K562 (cell line): ENCODE data around the gene RIIAD1. TPM values are rescaled to one million over a fixed set of nuclear protein-coding genes. Genes with fewer than 3 reads are reported as not detected.

ENCODE experiments used
- ATAC-seq: fragments of 200-7000 bp; cut with Tn5 transposase; 3 replicates; pipeline ENCODE4 v1.9.1; 2020; ENCODE audit warnings: moderate library complexity
- BruUV-seq: library from RNA; stranded (reverse); fragments of 400-500 nt; replicated peaks from 2 replicates; lab custom pipeline; 2021; lab: Mats Ljungman, UMichigan
- CTCF ChIA-PET: fragments of 300-600 bp; formaldehyde crosslinking; extraction: SDS; loops from one replicate; lab custom pipeline; 2021; ENCODE audit warnings: low intra/inter-chr PET ratio; lab: Yijun Ruan, JAX
- POLR2A ChIA-PET: fragments of 300-600, 350-650 bp; sonication (Branson Sonifier 250); formaldehyde crosslinking; extraction: SDS; loops from one replicate; lab custom pipeline; 2021; ENCODE audit warnings: antibody characterized with exemption, inconsistent platforms; lab: Yijun Ruan, JAX
- DNase-seq, 4 experiments: peaks; one replicate each; pipeline versions ENCODE4 v3.0.0 to v3.0.0-alpha.2; 2011 to 2018; ENCODE audit warnings: low spot score in 3 of 4, mixed read lengths in 3 of 4; ENCODE audit errors: extremely low read depth in 1 of 4
- FAIRE-seq: peaks from 2 replicates; lab custom pipeline; 2011; peaks lifted over from hg19 to GRCh38; lab: Jason Lieb, UNC
- H2AFZ ChIP-seq: 2 replicates; pipeline ENCODE4 v1.6.0; 2011; ENCODE audit warnings: low read depth, low read length, control low read depth, inconsistent platforms
- H3K27ac ChIP-seq: fragments of 200-600 bp; 3 replicates; pipeline ENCODE4 v1.8.0; 2011; ENCODE audit warnings: low read depth, mild to moderate bottlenecking, control low read depth, inconsistent platforms, low read length, moderate library complexity, mixed read lengths; ENCODE audit errors: extremely low read depth
- H3K27me3 ChIP-seq, 2 experiments: fragments of 300-600 bp in 1 of 2; 2 replicates in 1 of 2; 3 replicates in 1 of 2; pipeline versions ENCODE4 v1.6.0 to v1.8.0; 2011; ENCODE audit warnings: inconsistent platforms in 2 of 2, low read length in 2 of 2, mild to moderate bottlenecking in 1 of 2, mixed read lengths in 1 of 2, moderate library complexity in 1 of 2; ENCODE audit not compliant: control insufficient read depth in 2 of 2, insufficient read depth in 2 of 2
- H3K36me3 ChIP-seq: fragments of 300-600 bp; 3 replicates; pipeline ENCODE4 v1.8.0; 2011; ENCODE audit warnings: mild to moderate bottlenecking, low read length, inconsistent platforms; ENCODE audit not compliant: control insufficient read depth, insufficient read depth
- H3K4me1 ChIP-seq, 2 experiments: fragments of 200-600 bp in 1 of 2; replicated peaks in 1 of 2; 2 replicates in 1 of 2; 3 replicates in 1 of 2; pipeline versions ENCODE4 v1.5.1 to v1.8.0; 2011; ENCODE audit warnings: inconsistent platforms in 2 of 2, low read length in 2 of 2, mild to moderate bottlenecking in 1 of 2, mixed read lengths in 1 of 2, moderate library complexity in 1 of 2; ENCODE audit not compliant: control insufficient read depth in 2 of 2, insufficient read depth in 2 of 2
- H3K4me2 ChIP-seq: 2 replicates; pipeline ENCODE4 v1.6.1; 2011; ENCODE audit warnings: low read length, control low read depth, inconsistent platforms, mixed read lengths; ENCODE audit not compliant: insufficient read depth
- H3K4me3 ChIP-seq: fragments of 200-600 bp; sonication (generic), shearing (Covaris generic); 2 replicates; pipeline ENCODE4 v1.5.1; 2016; ENCODE audit warnings: control low read depth, inconsistent platforms
- H3K79me2 ChIP-seq: fragments of 200-600 bp; 3 replicates; pipeline ENCODE4 v1.8.0; 2011; ENCODE audit warnings: low read length, inconsistent platforms; ENCODE audit not compliant: control insufficient read depth, insufficient read depth
- H3K9ac ChIP-seq, 2 experiments: 2 replicates each; pipeline versions ENCODE4 v1.6.0 to v1.6.1; 2011; ENCODE audit warnings: low read depth in 2 of 2, low read length in 2 of 2, control low read depth in 1 of 2, inconsistent platforms in 1 of 2, mild to moderate bottlenecking in 1 of 2, mixed read lengths in 1 of 2; ENCODE audit not compliant: insufficient read depth in 1 of 2
- H3K9me1 ChIP-seq: one replicate; pipeline ENCODE4 v1.6.0; 2011; ENCODE audit warnings: inconsistent platforms, mild to moderate bottlenecking, low read length, moderate library complexity; ENCODE audit not compliant: control insufficient read depth, insufficient read depth
- H3K9me3 ChIP-seq: replicated peaks from 2 replicates; pipeline ENCODE4 v1.5.1; 2011; ENCODE audit warnings: low read depth, low read length, inconsistent platforms; ENCODE audit not compliant: control insufficient read depth, insufficient read depth
- H4K20me1 ChIP-seq: replicated peaks from 2 replicates; pipeline ENCODE4 v1.6.1; 2011; ENCODE audit warnings: low read length, inconsistent platforms, mixed read lengths; ENCODE audit not compliant: control insufficient read depth, insufficient read depth
- CBFA2T3 ChIP-seq: fragments of 450-650 bp; IDR thresholded peaks from 2 replicates; pipeline ENCODE4 v1.6.1; 2017
- FOSL1 ChIP-seq: fragments of 200-800 bp; sonication (Bioruptor generic); conservative IDR thresholded peaks from 2 replicates; pipeline ENCODE4 v1.6.1; 2016; ENCODE audit warnings: missing genetic modification characterization, missing compliant biosample characterization
- HDAC1 ChIP-seq, 2 experiments: fragments of 450-650 bp; IDR thresholded peaks; 2 replicates each; pipeline ENCODE4 v1.6.1; 2016 to 2017; ENCODE audit warnings: inconsistent platforms in 1 of 2, mild to moderate bottlenecking in 1 of 2, moderate library complexity in 1 of 2
- MAFG ChIP-seq: fragments of 450-650 bp; conservative IDR thresholded peaks from 2 replicates; pipeline ENCODE4 v1.6.1; 2016; ENCODE audit warnings: missing genetic modification characterization, missing compliant biosample characterization
- MAZ ChIP-seq, 2 experiments: fragments of 450-650 bp in 1 of 2; sonication (generic) in 1 of 2; formaldehyde crosslinking; IDR thresholded peaks in 1 of 2; conservative IDR thresholded peaks in 1 of 2; 2 replicates each; pipeline versions ENCODE4 v1.4.0 to v1.5.0; 2020; ENCODE audit warnings: mild to moderate bottlenecking in 1 of 2, missing genetic modification reagents in 1 of 2
- TRIM24 ChIP-seq, 2 experiments: fragments of 450-650 bp; IDR thresholded peaks; 2 replicates each; pipeline ENCODE4 v1.6.1; 2016
- ZNF316 ChIP-seq: fragments of 450-650 bp; IDR thresholded peaks from 2 replicates; pipeline ENCODE4 v1.6.1; 2016
- WGBS: fragments of 100-300 bp; shearing (Covaris generic); methylation state at CpG from one replicate; pipeline ENCODE4 v1.1.6; 2016; ENCODE audit warnings: low coverage, mixed read lengths; ENCODE audit not compliant: insufficient coverage; ENCODE audit errors: missing lambda C conversion rate; 5-methylcytosine and 5-hydroxymethylcytosine counted together
- in situ Hi-C: fragments of 300-500 bp; cut with MboI; formaldehyde crosslinking; loops from 4 replicates; pipeline ENCODE4 v1.15.0; 2018; ENCODE audit warnings: inconsistent platforms, mixed read lengths
- intact Hi-C: fragments of 100-400 bp; cut with micrococcal nuclease; formaldehyde crosslinking; loops from 2 replicates; pipeline ENCODE4 v1.14.2; 2022
- polyA plus RNA-seq, 8 experiments: library from polyadenylated mRNA; depleted of rRNA in 4 of 8; stranded (reverse) in 5 of 8; unstranded in 3 of 8; fragments of >200 nt; fragmentation: Nextera tagmentation in 2 of 8; fragmentation: Illumina TruSeq in 1 of 8; extraction: Ambion mirVana in 2 of 8; extraction: Trizol in 1 of 8; gene quantifications; 2 replicates each; pipeline versions ENCODE4 v1.2.1 to v1.2.3, GENCODE V29; 2011 to 2014; ENCODE audit warnings: inconsistent platforms in 1 of 8, missing spikeins in 1 of 8
- total RNA-seq, 7 experiments: library from RNA; depleted of rRNA in 6 of 7; stranded (reverse); fragments of >200 nt in 6 of 7; fragmentation: Illumina TruSeq in 2 of 7; extraction: Trizol in 2 of 7; gene quantifications; 2 replicates each; pipeline versions ENCODE4 v1.2.1 to v1.2.3, GENCODE V29; 2011 to 2021; ENCODE audit warnings: low replicate concordance in 1 of 7
- TF ChIP-seq, protein P1 (sequence below): fragments of 450-650 bp; IDR thresholded peaks from 2 replicates; pipeline ENCODE4 v1.6.1; 2016
- TF ChIP-seq, protein P2 (sequence below), 2 experiments: fragments of 450-650 bp in 1 of 2; sonication (generic) in 1 of 2; formaldehyde crosslinking in 1 of 2; IDR thresholded peaks; 2 replicates each; pipeline versions ENCODE4 v1.7.1 to v1.9.0; 2016 to 2022; ENCODE audit warnings: inconsistent platforms in 1 of 2, mild to moderate bottlenecking in 1 of 2, missing genetic modification reagents in 1 of 2

The RIIAD1 gene
- total and polyA plus RNA-seq, 9 of the 15 experiments (the other 6 are each of a cell fraction or from before 2014, with no cell fraction given), result not detected

DNA sequence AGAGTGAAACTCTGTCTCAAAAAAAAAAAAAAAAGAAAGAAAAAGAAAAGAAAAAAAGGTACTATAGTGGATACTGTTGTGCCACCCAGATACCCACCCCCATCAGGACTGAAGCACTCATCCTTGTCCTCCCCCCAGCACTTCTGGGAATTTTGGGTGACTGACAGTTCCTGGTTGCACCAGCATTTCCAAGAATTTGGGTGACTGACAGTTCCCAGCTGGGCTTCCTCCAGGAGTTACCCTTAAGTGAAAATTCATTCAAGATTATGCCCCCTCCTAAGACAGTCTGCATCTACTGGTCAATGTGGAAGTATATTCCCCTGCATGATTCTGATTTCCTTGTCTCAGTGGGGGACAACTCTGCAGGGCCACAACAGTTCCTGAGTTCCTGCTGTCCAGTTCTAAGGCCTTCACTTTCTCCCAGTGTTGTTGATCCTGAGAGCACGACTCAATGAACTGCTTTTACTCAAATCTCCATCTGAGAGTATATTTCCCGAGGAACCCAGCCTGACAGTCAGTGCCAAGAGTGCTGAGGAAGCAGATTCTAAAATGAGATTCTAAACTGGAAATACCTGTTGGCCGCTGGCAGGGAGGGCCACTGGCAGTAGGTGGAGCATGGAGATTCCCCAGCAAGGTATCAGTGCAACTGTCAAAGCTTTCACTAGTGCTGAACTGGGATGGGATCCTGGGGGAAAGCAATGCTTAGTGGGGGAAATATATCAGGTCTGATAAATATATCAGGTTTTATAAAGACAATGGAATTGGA, 18.5 kb downstream of the RIIAD1 start:
- in situ Hi-C loops, result loop anchor here (5.0 to 10.0 kb wide), 2 partner anchors 202 to 295 kb away; no protein-coding TSS in a partner anchor
- CTCF ChIA-PET, result no interaction called here
- TF ChIP-seq MAFG (peak; percentile 84), MAZ (CRISPR knock-in tag; conservative IDR thresholded peaks at IDR 0.05 in 1 of 2, IDR thresholded peaks at IDR 0.05 in 1 of 2) (peak in 1 of 2 experiments; percentile 77; a peak in 2 of 4 replicates), FOSL1 (tag) (0 out of 2 replicates have a peak, but pooled peaks have one; percentile 34), ZNF316 (peak; percentile 92), CBFA2T3 (peak; percentile 43; the same call in 1 of the 2 replicates), TRIM24 (IDR thresholded peaks at IDR 0.05) (peak in 1 of 2 experiments; percentile 76; a peak in 3 of 4 replicates), HDAC1 (IDR thresholded peaks at IDR 0.05) (peak in 1 of 2 experiments; percentile 61; a peak in 2 of 4 replicates)
- TF ChIP-seq, protein P1, sequence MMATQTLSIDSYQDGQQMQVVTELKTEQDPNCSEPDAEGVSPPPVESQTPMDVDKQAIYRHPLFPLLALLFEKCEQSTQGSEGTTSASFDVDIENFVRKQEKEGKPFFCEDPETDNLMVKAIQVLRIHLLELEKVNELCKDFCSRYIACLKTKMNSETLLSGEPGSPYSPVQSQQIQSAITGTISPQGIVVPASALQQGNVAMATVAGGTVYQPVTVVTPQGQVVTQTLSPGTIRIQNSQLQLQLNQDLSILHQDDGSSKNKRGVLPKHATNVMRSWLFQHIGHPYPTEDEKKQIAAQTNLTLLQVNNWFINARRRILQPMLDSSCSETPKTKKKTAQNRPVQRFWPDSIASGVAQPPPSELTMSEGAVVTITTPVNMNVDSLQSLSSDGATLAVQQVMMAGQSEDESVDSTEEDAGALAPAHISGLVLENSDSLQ, result peak; percentile 98
- TF ChIP-seq, protein P2, sequence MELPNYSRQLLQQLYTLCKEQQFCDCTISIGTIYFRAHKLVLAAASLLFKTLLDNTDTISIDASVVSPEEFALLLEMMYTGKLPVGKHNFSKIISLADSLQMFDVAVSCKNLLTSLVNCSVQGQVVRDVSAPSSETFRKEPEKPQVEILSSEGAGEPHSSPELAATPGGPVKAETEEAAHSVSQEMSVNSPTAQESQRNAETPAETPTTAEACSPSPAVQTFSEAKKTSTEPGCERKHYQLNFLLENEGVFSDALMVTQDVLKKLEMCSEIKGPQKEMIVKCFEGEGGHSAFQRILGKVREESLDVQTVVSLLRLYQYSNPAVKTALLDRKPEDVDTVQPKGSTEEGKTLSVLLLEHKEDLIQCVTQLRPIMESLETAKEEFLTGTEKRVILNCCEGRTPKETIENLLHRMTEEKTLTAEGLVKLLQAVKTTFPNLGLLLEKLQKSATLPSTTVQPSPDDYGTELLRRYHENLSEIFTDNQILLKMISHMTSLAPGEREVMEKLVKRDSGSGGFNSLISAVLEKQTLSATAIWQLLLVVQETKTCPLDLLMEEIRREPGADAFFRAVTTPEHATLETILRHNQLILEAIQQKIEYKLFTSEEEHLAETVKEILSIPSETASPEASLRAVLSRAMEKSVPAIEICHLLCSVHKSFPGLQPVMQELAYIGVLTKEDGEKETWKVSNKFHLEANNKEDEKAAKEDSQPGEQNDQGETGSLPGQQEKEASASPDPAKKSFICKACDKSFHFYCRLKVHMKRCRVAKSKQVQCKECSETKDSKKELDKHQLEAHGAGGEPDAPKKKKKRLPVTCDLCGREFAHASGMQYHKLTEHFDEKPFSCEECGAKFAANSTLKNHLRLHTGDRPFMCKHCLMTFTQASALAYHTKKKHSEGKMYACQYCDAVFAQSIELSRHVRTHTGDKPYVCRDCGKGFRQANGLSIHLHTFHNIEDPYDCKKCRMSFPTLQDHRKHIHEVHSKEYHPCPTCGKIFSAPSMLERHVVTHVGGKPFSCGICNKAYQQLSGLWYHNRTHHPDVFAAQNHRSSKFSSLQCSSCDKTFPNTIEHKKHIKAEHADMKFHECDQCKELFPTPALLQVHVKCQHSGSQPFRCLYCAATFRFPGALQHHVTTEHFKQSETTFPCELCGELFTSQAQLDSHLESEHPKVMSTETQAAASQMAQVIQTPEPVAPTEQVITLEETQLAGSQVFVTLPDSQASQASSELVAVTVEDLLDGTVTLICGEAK (IDR thresholded peaks at IDR 0.05), result no peak
- TF ChIP-seq, protein P2 (CRISPR knock-in tag; IDR thresholded peaks at IDR 0.05), result no peak

More for the DNA sequence above, 18.5 kb downstream of the RIIAD1 start:
- H4K20me1 ChIP-seq, result no peaks in the 10 kb centered on the region
- H3K9me1 ChIP-seq, result no peaks in the 10 kb centered on the region
- H3K27ac ChIP-seq, result 0 out of 3 replicates have a peak overlapping the region, but pooled peaks have one; percentile 12
- POLR2A ChIA-PET, result interaction anchor here (0.6 to 1.4 kb wide), 5 partner anchors 11 to 668 kb away, joined by 3 to 4 read pairs (median 3); no protein-coding TSS in a partner anchor
- peaks cover 11% of the 10 kb centered on the region for H3K9me3 ChIP-seq
- H3K27me3 ChIP-seq, result no peaks in the 10 kb centered on the region
- no peaks in the 10 kb centered on the region for H3K79me2 ChIP-seq
- FAIRE-seq, result peak; percentile 78
- BruUV-seq, result no TSS peak
- intact Hi-C loops, result loop anchor here (5.0 to 10.0 kb wide), 3 partner anchors 258 to 547 kb away; partner anchors contain the start of genes RFX5 and VPS72
- ATAC-seq, result peak; percentile 37
- H3K4me3 ChIP-seq, result no peak overlapping the region
- H3K4me2 ChIP-seq, result peak overlapping the region; percentile 44; the same call in 1 of the 2 replicates
- H2AFZ ChIP-seq, result peak overlapping the region; percentile 37
- no peak overlapping the region; a peak in 1 of 4 replicates for H3K9ac ChIP-seq
- H3K4me1 ChIP-seq, result peaks cover 4 to 9% of the 10 kb centered on the region in 2 experiments; a peak in 4 of 5 replicates
- DNase-seq, result peak in 2 of 4 experiments; percentile 73 to 78
- H3K36me3 ChIP-seq, result no peaks in the 10 kb centered on the region
- WGBS, result 6% methylated on average over 3 of the region's 3 CpGs
